GM23248 (cell line): Measurements from ENCODE around the gene TRAF2. TPM values are rescaled to one million over a fixed set of nuclear protein-coding genes. Genes with fewer than 3 reads are reported as not detected.

ENCODE experiments used
- DNase-seq: peaks from one replicate; pipeline ENCODE4 v3.0.0-alpha.2; 2015
- H2AFZ ChIP-seq: fragments of 200-600 bp; sonication (generic); 2 replicates; pipeline ENCODE4 v1.6.1; 2016; ENCODE audit warnings: antibody characterized with exemption
- H3F3A ChIP-seq: fragments of 200-600 bp; sonication (generic); 2 replicates; pipeline ENCODE4 v1.6.1; 2016; ENCODE audit warnings: mild to moderate bottlenecking, antibody characterized with exemption, mixed run types; ENCODE audit not compliant: insufficient read depth
- H3K27ac ChIP-seq: fragments of 200-600 bp; sonication (generic); 2 replicates; pipeline ENCODE4 v1.5.1; 2016; ENCODE audit warnings: mild to moderate bottlenecking
- H3K27me3 ChIP-seq: fragments of 200-600 bp; sonication (generic); replicated peaks from 2 replicates; pipeline ENCODE4 v1.6.1; 2016; ENCODE audit warnings: mild to moderate bottlenecking; ENCODE audit not compliant: insufficient read depth
- H3K36me3 ChIP-seq: fragments of 200-600 bp; sonication (generic); 2 replicates; pipeline ENCODE4 v1.6.1; 2016; ENCODE audit warnings: low read depth, mild to moderate bottlenecking
- H3K4me1 ChIP-seq: fragments of 200-600 bp; sonication (generic); 2 replicates; pipeline ENCODE4 v1.6.1; 2016; ENCODE audit warnings: mild to moderate bottlenecking; ENCODE audit not compliant: insufficient read depth
- H3K4me2 ChIP-seq: fragments of 200-600 bp; sonication (generic); one replicate; pipeline ENCODE4 v1.6.1; 2016; ENCODE audit warnings: mild to moderate bottlenecking; ENCODE audit not compliant: unreplicated experiment
- H3K4me3 ChIP-seq: fragments of 200-600 bp; sonication (generic); 2 replicates; pipeline ENCODE4 v1.5.1; 2016; ENCODE audit warnings: mild to moderate bottlenecking
- H3K79me2 ChIP-seq: fragments of 200-600 bp; sonication (generic); 2 replicates; pipeline ENCODE4 v1.6.1; 2016; ENCODE audit warnings: mild to moderate bottlenecking; ENCODE audit not compliant: insufficient read depth
- H3K9ac ChIP-seq: fragments of 200-600 bp; sonication (generic); 2 replicates; pipeline ENCODE4 v1.6.1; 2016; ENCODE audit warnings: mild to moderate bottlenecking
- H3K9me2 ChIP-seq: fragments of 200-600 bp; sonication (generic); 2 replicates; pipeline ENCODE4 v1.6.1; 2016; ENCODE audit warnings: mixed run types, mild to moderate bottlenecking, moderate library complexity; ENCODE audit not compliant: insufficient read depth
- H3K9me3 ChIP-seq: fragments of 200-600 bp; sonication (generic); one replicate; pipeline ENCODE4 v1.6.1; 2017; ENCODE audit warnings: low read depth
- H4K20me1 ChIP-seq: fragments of 200-600 bp; sonication (generic); 2 replicates; pipeline ENCODE4 v1.6.0; 2016; ENCODE audit not compliant: insufficient read depth
- EZH2 ChIP-seq: fragments of 200-600 bp; sonication (generic); IDR thresholded peaks from 2 replicates; pipeline ENCODE4 v1.6.1; 2018; ENCODE audit warnings: antibody characterized with exemption, mild to moderate bottlenecking; ENCODE audit not compliant: insufficient read depth, poor library complexity, severe bottlenecking
- EZH2phosphoT487 ChIP-seq: fragments of 200-600 bp; sonication (generic); IDR thresholded peaks from 2 replicates; pipeline ENCODE4 v1.6.1; 2018; ENCODE audit warnings: antibody characterized with exemption, moderate library complexity, mild to moderate bottlenecking, low read depth; ENCODE audit not compliant: insufficient read depth
- WGBS, 2 experiments: methylation state at CpG; one replicate each; pipeline ENCODE4 v1.1.6; 2015 to 2017; ENCODE audit warnings: low lambda C conversion rate in 2 of 2, low coverage in 1 of 2; ENCODE audit errors: missing lambda C conversion rate in 2 of 2; 5-methylcytosine and 5-hydroxymethylcytosine counted together
- in situ Hi-C: fragments of 300-500 bp; cut with MboI; formaldehyde crosslinking; loops from 2 replicates; pipeline ENCODE4 v1.15.0; 2020
- polyA plus RNA-seq: library from polyadenylated mRNA; unstranded; fragments of >200 nt; fragmentation: Nextera tagmentation; extraction: Ambion mirVana; gene quantifications from 2 replicates; pipeline ENCODE4 v1.2.1, GENCODE V29; 2016
- total RNA-seq: library from RNA; depleted of rRNA; stranded (reverse); fragments of >200 nt; shearing (Covaris generic); gene quantifications from 2 replicates; pipeline ENCODE4 v1.2.3, GENCODE V29; 2014

TRAF2 gene
- total and polyA plus RNA-seq, 2 experiments from 2014 or later: 8.1 to 15.0 TPM

- Histone ChIP-seq H3K27ac (no peak overlapping the region), H4K20me1 (no peaks in the 10 kb centered on the region), H3K4me1 (no peaks in the 10 kb centered on the region), H3F3A (no peaks in the 10 kb centered on the region), H3K9ac (no peak overlapping the region), H3K36me3 (no peaks in the 10 kb centered on the region), H3K79me2 (no peaks in the 10 kb centered on the region), H3K9me3 (no peaks in the 10 kb centered on the region), H3K4me3 (no peak overlapping the region), H3K27me3 (no peaks in the 10 kb centered on the region), H3K9me2 (no peaks in the 10 kb centered on the region), H3K4me2 (no peak overlapping the region), H2AFZ (no peak overlapping the region)
- TF ChIP-seq EZH2 (no peak), EZH2phosphoT487 (no peak)
- no peak for DNase-seq
- WGBS, 2 experiments: 93 to 99% methylated on average over 17 of the region's 17 CpGs
- in situ Hi-C loops: no loop called here
These were observed 27.6 kb downstream of the TRAF2 start for GRCh38 chr9:136913701-136914438.

GRCh38 chr9:136915632-136916329, 29.5 kb downstream of the TRAF2 start:
- TF ChIP-seq EZH2 (no peak), EZH2phosphoT487 (no peak)
- no peaks in the 10 kb centered on the region for H3K4me1 ChIP-seq
- H3F3A ChIP-seq: no peaks in the 10 kb centered on the region
- H3K4me3 ChIP-seq: no peak overlapping the region
- no peak overlapping the region for H3K4me2 ChIP-seq
- 90 to 91% methylated on average over 21 of the region's 21 CpGs for WGBS, 2 experiments
- no peaks in the 10 kb centered on the region for H3K27me3 ChIP-seq
- no peak for DNase-seq
- no peak overlapping the region for H2AFZ ChIP-seq
- no peak overlapping the region for H3K9ac ChIP-seq
- H3K27ac ChIP-seq: no peak overlapping the region
- H3K9me2 ChIP-seq: no peaks in the 10 kb centered on the region
- no peaks in the 10 kb centered on the region for H3K79me2 ChIP-seq
- no peaks in the 10 kb centered on the region for H4K20me1 ChIP-seq
- no peaks in the 10 kb centered on the region for H3K9me3 ChIP-seq
- no peaks in the 10 kb centered on the region for H3K36me3 ChIP-seq
- in situ Hi-C loops: no loop called here

- no peak overlapping the region for H3K4me3 ChIP-seq
- H2AFZ ChIP-seq: no peak overlapping the region
- no peaks in the 10 kb centered on the region for H3K9me2 ChIP-seq
- no peaks in the 10 kb centered on the region for H3F3A ChIP-seq
- H3K4me2 ChIP-seq: no peak overlapping the region
- in situ Hi-C loops: no loop called here
- no peaks in the 10 kb centered on the region for H3K27me3 ChIP-seq
- WGBS, 2 experiments: 92% methylated on average over 26 to 32 of the region's 32 CpGs
- H4K20me1 ChIP-seq: no peaks in the 10 kb centered on the region
- no peaks in the 10 kb centered on the region for H3K36me3 ChIP-seq
- no peak for DNase-seq
- no peaks in the 10 kb centered on the region for H3K79me2 ChIP-seq
- H3K9ac ChIP-seq: no peak overlapping the region
- no peaks in the 10 kb centered on the region for H3K9me3 ChIP-seq
- H3K27ac ChIP-seq: no peak overlapping the region
- TF ChIP-seq EZH2 (no peak), EZH2phosphoT487 (no peak)
- H3K4me1 ChIP-seq: no peaks in the 10 kb centered on the region
These were observed 30.2 kb downstream of the TRAF2 start for GRCh38 chr9:136916330-136917184.

- Histone ChIP-seq H2AFZ (no peak overlapping the region), H3K27ac (no peak overlapping the region), H3K4me2 (no peak overlapping the region), H3K79me2 (no peaks in the 10 kb centered on the region), H3F3A (no peaks in the 10 kb centered on the region), H3K27me3 (no peaks in the 10 kb centered on the region), H3K4me1 (no peaks in the 10 kb centered on the region), H3K4me3 (no peak overlapping the region), H4K20me1 (no peaks in the 10 kb centered on the region), H3K9ac (no peak overlapping the region), H3K36me3 (no peaks in the 10 kb centered on the region), H3K9me2 (no peaks in the 10 kb centered on the region), H3K9me3 (no peaks in the 10 kb centered on the region)
- DNase-seq: no peak
- no peak for TF ChIP-seq EZH2phosphoT487
- no peak for TF ChIP-seq EZH2
- in situ Hi-C loops: no loop called here
- 93 to 94% methylated on average over 11 of the region's 11 CpGs for WGBS, 2 experiments
These were observed 31.6 kb downstream of the TRAF2 start for GRCh38 chr9:136917902-136918301.
